NCI-H2107 treated with DMSO at 0.1 percent for 48 hours (cell line): Measurements from ENCODE around the gene CCR5AS.

ENCODE experiments used
- DNase-seq: peaks from one replicate; lab custom pipeline; 2025; ENCODE audit not compliant: unreplicated experiment; lab: John Stamatoyannopoulos, UW

The CCR5AS gene

DNA sequence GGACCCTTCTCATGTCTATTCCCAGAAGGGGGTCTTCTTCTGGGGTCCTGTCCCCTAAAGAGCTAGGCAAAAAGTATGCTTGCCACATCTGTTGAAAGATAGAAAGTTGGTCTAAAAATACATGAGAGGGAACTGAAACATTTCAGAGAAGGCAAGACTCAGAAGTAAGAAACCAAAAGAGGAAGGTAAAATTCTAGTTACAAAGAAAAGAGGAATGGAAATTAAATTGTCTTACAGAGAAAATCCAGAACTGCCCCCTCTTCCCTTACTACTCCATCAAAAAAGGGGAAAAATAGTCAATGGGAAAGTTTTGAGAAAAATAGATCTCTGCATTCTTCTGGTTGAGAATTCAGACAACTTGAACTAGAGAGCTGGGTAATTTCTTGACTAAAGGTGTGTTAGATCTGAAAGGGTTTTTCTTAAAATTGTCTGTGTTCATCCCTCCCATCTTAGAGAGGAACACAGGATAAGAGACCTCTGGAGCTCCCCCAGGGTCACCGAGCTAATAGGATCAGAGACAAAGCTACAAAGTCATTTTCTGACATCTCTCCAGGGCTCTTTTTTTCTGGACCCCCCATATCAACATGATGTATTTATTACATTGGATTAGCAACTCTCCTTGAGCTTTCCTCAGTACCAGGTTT, 85.3 kb downstream of the CCR5AS start:
- DNase-seq, result no peak

GRCh38 chr3:46318207-46318927, 88.5 kb downstream of the CCR5AS start:
- DNase-seq, result no peak

GRCh38 chr3:46316206-46316605, 90.7 kb downstream of the CCR5AS start:
- no peak for DNase-seq

DNA sequence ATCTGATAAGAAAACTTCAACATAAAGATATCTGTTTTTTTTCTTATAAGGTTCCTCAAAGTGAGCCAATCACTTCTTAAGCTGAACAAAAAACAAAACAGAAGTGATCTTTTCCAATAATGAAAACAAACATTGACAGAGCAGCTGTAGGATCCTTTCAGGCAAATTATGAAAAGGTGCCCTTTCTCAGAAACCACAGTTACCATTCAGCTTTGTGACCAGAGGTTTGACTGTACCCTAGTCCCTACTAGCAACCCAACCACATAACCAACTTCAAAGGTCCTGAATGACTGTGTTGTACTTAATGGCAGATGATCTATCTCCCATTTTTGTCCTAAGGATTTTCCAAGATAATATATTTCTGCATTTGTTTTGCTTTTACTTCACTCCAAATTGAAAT, 92.3 kb downstream of the CCR5AS start:
- DNase-seq, result no peak
